ENCODE data around the gene EZR.

The EZR gene

GRCh38 chr6:158817728-158818580 lies 1.2 kb downstream of the EZR start:
- peak; percentile 89 for DNase-seq (ENCODE audit: low read depth)

GRCh38 chr6:158816803-158817727 lies 2.1 kb downstream of the EZR start:
- DNase-seq (ENCODE audit: low read depth), result peak; percentile 51

- no peak for DNase-seq (ENCODE audit: low read depth)
These were observed 2.8 kb downstream of the EZR start for GRCh38 chr6:158816329-158816728.

DNA sequence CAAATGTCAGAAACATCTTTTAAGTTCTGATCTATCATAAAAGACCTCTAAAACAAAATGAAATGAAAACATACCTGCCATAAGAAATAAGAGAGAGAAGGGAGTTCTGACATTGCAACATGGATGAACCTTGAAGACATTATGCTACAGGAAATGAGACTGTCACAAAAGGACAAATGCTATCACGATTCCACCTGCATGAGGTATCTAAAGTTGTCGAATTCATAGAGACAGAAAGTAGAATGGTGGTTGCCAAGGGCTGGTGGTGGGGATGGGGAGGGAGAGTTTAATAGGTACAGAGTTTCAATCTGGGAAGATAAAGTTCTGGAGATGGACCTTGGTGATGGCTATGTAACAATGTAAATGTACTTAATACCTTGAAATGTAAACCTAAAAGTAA lies 3.3 kb downstream of the EZR start:
- no peak for DNase-seq (ENCODE audit: low read depth)

GRCh38 chr6:158815379-158815724 lies 3.8 kb downstream of the EZR start:
- DNase-seq (ENCODE audit: low read depth), result no peak

DNA sequence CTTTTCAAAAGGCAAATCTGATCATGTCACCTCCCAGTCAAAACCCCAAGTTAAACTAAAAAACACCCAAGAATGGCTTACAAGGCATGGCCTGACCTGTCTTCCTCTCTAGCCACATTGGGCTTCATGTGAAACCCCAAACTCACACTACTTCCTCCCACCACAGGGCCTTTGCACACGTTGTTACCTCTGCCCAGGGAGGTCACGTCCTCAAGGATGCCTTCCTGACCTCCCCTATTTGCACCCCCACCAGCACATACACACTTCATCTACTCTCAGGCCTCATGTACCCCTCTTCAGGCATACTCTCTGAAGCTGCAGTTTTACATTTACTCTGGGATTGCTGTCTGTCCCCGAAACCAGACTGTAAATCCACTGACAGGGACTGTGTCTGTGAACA lies 6.1 kb downstream of the EZR start:
- DNase-seq (ENCODE audit: low read depth), result no peak

- no peak for DNase-seq (ENCODE audit: low read depth)
These were observed 6.6 kb downstream of the EZR start for GRCh38 chr6:158812611-158813010.

DNA sequence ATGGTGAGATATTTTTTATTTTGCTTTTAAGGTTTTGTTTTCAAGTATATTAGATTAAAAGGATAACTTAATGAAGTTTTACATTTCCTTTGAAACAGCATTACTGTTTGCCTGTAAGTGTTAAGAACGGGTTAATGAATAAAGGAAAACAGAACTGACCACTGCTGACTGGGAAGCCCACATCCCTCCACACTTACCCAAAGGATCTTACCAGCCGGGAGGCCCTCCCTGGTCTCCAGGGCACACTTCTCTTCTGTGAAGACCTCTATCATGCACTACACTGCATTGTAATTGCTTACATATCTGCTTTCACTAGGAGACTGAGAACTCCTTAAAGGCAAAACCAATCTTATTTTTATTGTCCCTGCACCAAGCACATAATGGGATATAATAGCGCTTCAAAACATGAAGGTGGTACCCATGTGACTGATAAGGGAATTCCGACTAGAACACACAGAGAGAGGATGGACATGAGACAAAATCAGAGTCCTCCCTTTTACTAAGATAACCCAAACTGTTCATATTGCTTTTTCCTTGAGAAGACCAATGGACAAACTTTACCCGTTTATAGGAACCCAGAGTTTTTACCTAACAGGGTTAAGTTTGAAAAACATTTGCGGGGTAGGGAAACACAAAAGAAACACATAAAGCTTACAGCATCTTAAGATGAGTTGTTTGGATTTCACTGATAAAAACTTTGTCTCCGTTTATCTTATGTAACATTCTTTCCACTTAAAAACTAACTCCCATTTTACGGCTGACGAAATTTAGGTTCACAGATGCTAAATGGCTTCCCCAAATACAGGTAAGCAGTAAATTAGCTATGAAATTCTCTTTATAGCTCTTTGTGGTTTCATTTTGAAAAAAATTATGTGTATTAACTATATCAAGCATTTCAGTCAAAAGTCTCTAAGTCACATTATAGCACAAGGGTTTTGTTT lies 8.7 kb downstream of the EZR start:
- DNase-seq (ENCODE audit: low read depth), result no peak

- no peak for DNase-seq (ENCODE audit: low read depth)
These were observed 10.1 kb downstream of the EZR start for GRCh38 chr6:158808941-158809678.

GRCh38 chr6:158808442-158808833 lies 10.7 kb downstream of the EZR start:
- DNase-seq (ENCODE audit: low read depth), result no peak

DNA sequence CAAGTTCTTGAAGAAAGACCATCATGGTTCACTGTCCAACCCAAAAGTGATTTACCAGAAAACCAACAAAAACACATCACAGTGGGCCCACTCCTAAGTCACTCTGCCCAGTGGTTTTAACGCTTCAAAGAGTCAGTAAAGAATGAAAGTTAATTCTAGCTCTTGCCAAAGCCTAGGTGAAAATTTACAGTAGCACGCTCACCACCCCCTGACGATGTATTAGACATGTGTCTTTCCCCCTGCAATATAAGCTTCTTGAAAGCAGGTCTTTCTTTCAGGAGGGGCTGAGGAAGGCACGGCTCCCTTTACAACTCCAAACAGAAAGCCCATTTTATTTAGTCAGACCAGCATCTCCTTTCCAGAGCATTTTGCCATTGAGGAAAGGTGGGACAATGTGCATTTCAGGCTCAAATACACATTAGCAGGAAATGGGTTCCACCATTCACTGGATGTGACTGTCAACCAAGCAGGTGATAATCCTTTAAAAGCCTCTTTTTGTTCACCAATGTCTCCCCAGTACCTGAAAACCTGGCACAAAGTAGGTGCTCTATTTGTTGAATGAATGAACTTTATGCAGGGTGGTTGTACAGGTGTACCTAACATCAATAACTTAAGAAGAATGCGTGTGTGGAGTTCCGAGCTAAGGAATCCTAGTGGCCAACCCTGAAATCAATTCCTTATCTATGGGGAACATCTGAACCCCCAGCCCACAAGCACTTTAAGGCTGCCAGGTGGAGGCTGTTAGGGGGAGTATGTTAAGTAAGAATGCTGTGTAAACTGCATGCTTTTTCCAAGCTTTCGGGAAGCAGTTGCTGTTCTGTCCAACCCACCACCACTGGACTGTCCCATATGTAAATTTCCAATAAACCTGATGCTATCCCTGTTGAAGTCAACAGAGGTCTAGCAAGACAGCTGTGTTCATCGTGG lies 11.4 kb downstream of the EZR start:
- DNase-seq (ENCODE audit: low read depth), result no peak

DNA sequence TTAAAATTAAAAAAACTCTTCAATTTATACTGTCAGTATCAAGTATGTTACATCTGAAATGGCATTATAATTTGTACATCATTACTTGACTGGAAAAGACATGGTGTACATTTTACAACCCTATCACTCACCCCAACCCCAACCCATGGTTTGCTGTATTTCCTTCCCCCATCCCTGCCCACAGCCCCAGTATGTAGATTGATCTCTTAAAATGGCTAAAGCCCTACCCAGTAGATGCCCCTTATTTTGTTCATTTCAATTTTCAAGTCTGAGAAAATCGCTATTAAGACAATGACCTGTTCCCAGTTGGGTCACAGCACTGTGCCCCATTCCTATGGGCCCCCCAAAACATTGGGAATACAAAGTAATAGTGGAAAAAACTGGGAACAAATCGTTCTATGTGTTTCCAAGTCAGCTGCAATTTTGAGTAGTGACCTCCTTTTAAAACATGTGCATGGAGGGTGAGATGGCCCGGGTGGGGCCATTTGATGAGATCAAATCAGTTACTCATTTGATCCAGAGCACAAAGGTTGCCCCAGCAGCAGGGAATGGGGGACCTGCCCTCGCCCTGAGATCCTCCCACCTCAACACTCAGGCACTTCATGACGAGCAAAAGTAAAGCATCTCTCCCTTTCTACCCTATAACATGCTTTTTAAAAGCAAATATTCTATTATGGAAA lies 13.3 kb downstream of the EZR start:
- no peak for DNase-seq (ENCODE audit: low read depth)

DNA sequence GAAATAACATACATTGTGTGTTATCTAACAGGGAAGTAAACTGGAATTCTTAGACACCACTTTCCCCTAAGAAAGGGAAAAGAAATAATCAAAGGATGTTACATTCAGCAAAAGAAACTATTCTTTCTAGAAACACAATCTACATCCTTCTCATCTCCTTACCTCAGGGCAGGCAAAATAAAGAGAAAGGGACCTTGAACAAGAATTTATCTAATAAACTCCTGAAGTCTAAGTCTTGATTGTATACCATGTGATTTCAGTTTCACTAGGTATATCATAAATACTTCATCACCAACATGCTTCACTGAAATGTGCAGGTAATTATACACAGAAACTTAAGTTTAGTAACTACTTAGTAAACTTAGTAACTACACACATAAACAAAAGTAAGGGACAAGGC lies 15.0 kb downstream of the EZR start:
- no peak for DNase-seq (ENCODE audit: low read depth)

DNA sequence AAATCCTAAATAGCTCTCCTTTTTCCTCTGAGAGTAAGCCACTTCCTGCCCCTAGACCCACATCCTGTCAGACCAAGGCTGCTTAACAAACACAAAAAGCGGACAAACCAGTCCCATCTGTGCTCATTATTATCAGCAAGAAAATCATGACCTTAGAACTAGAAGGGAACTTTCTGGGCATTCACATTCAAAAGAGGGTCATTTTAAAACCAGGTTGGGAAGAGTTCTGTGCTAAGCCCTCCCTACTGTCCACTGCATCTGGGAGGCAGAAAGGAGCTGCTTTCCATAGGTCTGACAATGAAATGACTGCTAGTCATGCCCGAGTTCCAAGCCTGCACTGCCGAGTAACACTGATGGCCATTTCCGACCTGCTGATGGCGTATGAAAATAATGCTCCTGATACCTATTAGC lies 15.4 kb downstream of the EZR start:
- DNase-seq (ENCODE audit: low read depth), result peak; percentile 50

GRCh38 chr6:158801655-158802294 lies 17.4 kb downstream of the EZR start:
- no peak for DNase-seq (ENCODE audit: low read depth)

DNA sequence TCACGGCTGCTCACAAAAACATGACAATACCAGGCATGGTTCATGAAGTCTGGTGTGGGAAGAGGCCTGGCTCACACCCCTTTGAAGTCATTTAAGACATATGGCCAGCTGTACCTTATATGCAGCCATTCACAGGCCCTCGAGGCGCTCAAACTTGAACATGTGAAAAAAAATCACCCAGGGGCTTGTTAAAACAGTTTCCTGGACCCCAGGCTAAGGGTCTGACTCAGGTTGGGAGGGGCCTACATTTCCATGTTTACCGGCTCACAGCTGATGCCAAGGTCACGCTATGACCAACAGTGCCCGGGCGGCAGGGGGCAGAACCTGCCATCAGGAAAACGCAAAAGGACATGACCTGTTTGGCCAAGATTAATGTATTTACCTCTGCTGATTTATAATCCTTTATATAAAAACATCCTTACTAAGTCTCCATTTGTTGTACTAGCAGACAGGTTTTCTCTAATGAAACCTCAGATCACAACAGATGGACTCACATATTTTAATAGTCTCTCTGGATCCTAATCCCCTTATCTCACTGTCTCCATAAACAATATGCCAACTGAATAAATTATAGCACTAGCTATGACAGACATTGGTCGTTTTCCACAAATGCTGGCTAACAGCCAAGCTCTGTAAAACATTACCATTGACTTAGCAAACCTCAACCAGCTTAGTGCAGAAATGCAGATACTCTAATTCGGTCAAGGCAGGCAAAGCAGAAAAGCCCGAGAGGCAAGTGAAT lies 19.9 kb downstream of the EZR start:
- peak; percentile 25 for DNase-seq (ENCODE audit: low read depth)

DNA sequence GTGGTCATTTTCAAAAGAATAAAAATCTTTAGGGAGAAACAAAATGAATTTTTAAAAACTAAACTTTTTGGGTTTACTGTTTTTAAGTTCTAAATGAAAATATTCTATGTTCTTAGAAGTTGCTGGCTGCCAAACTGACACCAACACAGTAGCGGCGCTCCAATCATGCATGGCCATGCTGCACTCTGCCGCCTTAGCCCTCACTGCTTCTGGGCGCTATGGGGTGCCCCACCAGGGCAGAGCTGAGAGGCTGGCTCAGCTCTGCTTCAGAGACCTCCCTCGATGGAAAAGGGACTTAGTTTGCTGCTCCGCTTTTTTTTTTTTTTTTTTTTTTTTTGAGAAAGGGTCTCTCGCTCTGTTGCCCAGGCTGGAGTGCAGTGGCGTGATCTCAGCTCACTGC lies 20.9 kb downstream of the EZR start:
- DNase-seq (ENCODE audit: low read depth), result no peak
